ENCODE results near the gene SCN5A.

SCN5A gene

DNA sequence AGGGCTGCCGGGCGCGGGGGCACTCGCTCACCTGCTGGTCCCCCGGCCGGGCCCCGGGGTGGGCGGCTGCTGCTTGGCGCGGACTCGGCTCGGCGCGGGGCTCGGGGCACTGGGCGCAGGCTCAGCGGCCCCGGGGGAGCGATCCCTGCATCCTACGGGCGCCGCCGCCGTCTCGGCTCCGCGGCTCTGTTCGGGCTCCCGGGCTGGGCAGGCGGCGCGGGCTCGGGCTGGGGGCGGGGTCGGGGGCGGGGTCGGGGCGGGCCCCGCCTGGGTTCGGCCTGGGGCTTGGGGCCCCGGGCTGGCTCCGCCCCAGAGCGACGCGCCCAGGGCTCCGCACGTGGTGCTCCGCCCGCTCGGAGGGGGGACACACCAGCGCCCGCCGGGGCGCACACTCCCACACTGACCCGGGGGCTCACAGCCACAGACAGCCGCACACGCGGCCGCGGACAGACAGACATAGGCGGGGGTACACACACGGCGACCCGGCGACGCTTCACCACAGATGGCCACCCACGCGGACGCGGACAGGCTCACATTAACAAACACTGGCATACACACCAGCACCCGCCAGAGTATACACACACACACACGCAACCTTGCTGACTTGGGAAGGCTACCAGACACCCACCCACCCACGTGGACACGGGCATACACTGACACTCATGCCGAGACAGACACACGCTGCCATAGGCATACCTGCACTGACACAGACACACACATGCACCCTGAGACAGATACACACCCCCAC lies at the start of gene SCN5A:
Gene SCN5A, minus strand, starts transcription at position 188 of the 748 bp plus-strand sequence. CDS start 16,380 bp downstream, outside the sequence.
- no peak for DNase-seq (ENCODE audit: low read depth)

DNA sequence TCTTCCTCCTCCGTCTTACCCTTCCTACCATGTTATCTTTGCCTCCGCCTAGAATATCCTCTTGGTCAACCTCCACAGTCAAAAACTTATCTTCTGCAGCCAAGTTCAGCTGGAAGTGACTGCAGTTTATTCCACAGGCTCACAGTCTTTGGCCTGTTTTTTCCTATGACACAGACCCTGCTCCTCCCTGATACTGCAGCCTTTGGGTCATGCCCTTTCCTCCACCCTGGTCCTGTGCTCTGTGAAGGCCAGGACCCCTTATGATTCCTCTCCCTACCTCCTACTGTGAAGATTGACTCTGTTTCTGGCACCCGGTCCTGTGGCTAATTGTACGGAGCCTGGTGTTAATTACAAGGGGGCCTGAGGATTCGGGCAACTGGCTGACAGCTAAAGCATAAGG lies 49.3 kb upstream of the SCN5A start:
- no peak for DNase-seq (ENCODE audit: low read depth)

DNA sequence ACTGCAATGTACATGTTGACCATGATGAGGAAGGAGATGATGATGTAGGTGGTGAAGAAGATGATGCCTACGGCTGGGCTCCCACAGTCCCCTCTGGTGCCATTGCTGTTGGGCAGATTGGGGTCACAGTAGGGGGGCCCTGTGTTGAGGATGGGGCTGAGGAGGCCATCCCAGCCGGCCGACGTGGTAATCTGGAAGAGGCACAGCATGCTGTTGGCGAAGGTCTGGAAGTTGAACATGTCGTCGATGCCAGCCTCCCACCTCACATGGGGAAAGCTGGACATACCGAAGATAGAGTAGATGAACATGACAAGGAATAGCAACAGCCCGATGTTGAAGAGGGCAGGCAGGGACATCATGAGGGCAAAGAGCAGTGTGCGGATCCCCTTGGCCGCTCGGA lies 48.6 kb upstream of the SCN5A start:
- DNase-seq (ENCODE audit: low read depth), result no peak

DNA sequence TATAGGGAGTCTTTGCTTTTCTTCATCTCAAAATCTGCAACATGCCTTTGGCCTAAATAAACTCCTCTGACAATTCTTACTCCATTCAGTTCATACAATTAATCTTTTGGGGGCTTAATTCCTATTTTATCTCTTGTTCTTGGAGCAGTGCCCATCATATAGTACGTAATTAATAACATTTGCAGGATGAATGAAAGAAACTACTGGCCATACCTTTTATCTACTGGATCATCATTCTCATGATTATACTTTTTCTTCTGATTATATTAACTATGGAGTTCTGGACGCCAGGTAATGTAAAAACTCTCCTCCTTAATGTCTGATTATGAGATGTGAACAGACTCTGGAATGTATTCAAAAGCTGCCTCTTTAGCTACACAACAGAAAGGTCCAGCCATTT lies 46.5 kb upstream of the SCN5A start:
- DNase-seq (ENCODE audit: low read depth), result no peak

- no peak for DNase-seq (ENCODE audit: low read depth)
Observed at GRCh38 chr3:38690185-38690584, 40.7 kb upstream of the SCN5A start.

DNA sequence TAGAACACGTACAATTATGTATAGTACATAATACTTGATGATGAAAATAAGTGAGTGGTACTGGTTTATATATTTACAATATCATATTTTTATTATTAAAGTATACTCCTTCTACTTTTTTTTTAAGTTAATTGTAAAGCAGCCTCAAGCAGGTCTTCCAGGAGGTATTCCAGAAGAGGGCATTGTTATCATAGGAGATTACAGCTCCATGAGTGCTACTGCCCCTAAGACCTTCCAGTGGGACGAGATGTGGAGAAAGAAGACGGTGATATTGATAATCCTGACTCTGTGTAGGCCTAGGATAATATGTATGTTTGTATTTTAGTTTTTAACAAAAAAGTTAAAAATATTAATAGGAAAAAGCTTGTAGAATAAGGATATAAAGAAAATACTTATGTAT lies 40.3 kb upstream of the SCN5A start:
- no peak for DNase-seq (ENCODE audit: low read depth)

DNA sequence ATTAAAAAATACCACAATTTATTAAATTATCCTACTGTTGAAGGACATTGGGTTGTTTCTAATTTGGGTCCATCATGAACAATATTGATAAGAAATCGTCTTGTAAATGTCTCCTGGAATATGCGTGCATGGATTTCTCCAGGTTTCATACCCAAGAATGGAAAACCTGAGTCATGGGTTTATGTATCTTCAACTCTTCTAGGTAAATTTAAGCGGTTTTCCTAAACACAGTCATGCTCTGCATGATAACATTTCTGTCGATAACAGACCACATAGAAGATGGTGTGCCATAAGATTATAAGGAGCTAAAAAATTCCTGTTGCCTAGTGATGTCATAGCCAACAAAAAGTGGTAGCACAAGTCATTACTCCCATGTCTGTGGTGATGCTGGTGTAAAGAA lies 39.9 kb upstream of the SCN5A start:
- DNase-seq (ENCODE audit: low read depth), result no peak

GRCh38 chr3:38687321-38687720 lies 37.8 kb upstream of the SCN5A start:
- no peak for DNase-seq (ENCODE audit: low read depth)

DNA sequence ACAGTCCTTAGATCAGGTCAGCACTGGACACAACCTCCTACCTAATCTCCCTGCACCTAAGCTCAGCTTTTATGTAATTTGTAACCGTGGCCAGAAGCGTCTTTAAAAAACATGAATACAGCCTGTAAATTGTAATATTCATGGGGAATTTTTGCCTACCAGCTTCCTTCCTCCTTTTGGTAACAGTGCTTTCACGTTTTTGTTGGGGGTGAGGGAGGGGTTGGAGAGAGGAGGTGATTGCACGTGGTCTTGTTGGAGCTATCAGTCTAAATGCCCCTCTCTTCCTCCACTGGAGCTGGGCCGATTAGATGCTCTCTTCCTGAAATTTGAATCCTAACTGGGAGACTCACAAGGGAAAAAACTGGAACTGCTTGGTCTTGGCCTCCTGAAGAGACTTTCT lies 35.1 kb upstream of the SCN5A start:
- no peak for DNase-seq (ENCODE audit: low read depth)

DNA sequence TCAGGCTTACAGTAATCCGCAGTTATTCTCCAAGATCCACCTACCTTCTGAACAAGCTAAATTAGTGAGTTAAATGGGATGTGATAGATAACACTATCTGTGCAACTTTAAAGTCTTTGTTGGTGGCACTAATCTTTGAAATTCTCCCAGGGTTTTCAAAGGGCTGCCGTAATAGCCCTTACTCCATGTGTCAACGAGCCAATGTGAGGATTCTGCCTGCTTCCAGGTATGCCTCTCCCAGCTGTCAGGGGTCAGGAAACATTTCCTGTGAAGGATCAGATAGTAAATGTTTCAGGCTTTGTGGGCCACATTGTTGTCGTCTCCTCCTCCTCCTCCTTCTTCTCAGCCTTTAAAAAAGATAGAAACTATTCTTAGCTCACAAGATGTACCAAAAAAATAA lies 20.2 kb upstream of the SCN5A start:
- no peak for DNase-seq (ENCODE audit: low read depth)

- peak; percentile 8 for DNase-seq (ENCODE audit: low read depth)
Observed at GRCh38 chr3:38662544-38662943, 13.1 kb upstream of the SCN5A start.

GRCh38 chr3:38658841-38659240 lies 9.4 kb upstream of the SCN5A start:
- DNase-seq (ENCODE audit: low read depth), result no peak

DNA sequence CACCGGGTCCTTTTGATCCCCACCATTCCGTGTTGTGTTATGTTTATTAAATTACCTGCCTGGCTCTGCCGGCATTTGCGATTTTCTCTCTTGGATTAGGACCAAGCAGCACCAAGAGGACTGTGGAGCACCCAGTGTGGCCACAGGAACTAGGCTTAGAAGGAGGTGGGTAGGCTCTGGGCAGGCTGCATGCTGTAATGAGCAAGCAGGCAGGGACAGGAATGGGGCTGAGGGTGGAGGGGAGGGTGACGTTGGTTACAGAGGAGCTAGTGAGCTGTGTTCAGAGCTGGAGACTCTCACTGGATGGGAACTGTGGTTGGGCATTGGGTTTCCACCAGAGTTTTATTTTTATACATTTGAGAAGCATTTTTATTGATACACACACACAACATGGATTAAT lies 7.9 kb upstream of the SCN5A start:
- DNase-seq (ENCODE audit: low read depth), result no peak

DNA sequence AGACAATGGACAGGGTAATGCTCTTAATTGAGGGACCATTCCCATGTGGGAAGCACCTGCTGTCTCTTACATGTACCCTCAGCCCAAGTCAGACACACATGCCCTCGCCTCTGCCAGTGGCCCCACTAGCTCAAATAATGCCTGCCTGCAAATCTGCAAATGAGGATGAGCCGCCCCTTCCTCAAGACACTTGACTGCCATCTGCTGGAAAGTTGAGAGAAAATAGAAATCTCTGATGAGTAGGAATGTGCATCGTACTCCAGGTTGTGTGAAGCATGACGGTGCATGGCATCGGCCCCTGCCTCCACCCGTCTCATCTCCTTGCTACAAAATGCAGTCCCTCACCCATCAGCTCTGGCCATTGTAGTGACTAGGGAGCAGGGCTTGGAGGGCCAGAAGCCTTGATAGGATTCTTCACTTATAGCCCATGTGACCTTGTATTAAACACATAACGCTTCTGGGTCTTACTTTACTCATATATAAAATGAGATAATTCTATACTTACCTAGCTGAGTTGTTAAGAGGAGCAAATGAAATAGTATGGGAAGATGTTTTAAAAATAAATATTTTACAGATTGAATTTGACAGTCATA lies 6.3 kb upstream of the SCN5A start:
- DNase-seq (ENCODE audit: low read depth), result peak; percentile 11

DNA sequence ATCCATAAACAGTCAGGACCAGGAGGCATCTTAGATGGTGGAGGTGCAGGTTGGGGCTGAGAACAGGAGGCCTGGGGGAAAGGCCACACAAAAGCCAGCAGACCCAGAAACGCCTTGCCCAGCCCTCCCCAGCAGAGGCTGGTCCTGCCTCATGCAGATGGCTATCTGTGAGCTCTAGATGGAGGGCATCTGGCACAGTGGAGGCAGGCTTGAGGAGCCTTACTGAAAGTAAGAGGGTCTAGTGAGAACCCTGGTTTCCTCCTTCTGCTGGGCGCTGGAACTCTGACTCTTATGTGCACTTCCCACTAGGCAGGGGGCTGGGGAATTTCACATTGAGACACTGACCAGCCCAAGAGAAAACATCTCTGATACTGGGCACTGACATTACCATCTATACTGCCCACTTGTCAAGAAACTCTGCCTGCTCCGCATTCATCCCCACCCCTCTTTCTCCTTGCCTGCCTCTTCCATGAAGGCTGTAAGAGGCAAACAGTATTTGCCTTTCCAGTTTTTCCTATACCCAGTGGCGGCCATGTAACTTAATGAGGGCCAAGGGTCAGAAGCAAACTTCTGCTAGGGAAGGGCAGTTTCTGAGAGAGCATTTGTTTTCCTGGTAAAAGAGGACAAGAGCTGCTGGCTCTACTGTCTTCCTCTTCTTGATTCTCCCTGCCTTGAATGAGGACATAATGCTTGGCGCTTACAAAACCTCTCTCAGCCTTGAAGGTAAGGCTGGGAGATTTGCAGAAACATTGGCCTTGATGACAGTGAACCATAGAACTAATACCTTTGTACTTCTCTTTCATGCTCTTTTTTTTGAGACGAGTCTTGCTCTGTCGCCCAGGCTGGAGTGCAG lies 4.4 kb upstream of the SCN5A start:
- DNase-seq (ENCODE audit: low read depth), result no peak

DNA sequence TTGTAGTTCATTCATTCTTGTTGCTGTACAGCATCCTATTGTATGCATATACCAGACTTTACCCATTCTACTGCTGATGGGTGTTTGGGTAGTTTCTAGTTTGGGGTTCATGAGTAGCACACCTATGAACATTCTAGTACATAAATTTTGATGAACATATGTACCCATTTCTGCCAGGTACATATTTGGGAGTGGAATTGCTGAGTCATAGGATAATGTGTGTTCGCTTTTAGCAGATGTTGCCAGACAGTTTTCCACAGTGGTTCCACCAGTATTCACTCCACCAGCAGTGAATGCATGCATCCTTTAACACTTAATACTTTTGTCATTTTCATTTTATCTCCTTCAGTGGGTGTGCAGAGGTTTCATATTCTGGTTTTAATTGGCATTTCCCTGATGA lies 3.4 kb upstream of the SCN5A start:
- no peak for DNase-seq (ENCODE audit: low read depth)

GRCh38 chr3:38651153-38651789 lies 1.8 kb upstream of the SCN5A start:
- peak; percentile 15 for DNase-seq (ENCODE audit: low read depth)

- DNase-seq (ENCODE audit: low read depth), result no peak
Observed at GRCh38 chr3:38650248-38650951, 913 bp upstream of the SCN5A start.

DNA sequence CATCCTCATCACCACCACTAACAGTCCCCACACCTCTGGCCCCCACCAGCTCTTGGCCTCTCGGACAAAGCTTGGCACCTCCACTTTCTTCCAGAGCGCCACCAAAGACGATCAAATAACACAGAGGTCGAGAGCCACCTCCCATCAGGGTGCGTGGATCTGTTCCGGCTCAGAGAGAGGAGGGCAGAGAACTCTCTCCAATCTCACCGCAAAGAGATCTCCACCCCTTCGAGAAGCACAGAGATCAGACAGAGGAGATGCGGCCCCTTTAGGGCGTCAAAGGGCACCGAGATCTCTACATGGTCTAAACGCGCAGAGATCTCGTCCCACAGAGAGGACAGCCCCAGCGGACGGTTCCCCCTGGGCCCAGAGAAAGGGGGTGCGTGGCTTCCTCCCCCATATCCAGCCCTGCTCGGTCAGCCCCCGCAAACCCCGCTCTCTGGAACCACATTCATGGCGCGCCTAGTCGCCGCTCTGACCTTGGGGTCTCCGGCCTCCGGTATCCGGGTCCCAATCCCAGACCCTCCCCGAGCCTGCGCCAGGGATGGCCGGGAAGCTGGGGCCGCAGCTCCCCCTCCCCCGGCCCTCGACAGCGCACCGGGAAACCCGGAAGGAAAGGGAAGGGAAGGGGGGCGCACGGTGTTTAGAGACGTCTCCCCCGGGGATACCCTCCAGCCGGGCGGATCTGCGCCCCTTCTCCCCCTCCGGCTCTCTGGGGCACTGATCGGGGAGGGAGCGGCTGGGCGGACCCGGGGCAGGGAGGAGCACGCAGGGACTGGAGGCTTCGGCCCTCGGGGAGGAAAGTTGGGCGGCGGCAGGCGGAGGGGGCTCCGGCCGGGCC lies 608 bp downstream of the SCN5A start:
- no peak for DNase-seq (ENCODE audit: low read depth)

DNA sequence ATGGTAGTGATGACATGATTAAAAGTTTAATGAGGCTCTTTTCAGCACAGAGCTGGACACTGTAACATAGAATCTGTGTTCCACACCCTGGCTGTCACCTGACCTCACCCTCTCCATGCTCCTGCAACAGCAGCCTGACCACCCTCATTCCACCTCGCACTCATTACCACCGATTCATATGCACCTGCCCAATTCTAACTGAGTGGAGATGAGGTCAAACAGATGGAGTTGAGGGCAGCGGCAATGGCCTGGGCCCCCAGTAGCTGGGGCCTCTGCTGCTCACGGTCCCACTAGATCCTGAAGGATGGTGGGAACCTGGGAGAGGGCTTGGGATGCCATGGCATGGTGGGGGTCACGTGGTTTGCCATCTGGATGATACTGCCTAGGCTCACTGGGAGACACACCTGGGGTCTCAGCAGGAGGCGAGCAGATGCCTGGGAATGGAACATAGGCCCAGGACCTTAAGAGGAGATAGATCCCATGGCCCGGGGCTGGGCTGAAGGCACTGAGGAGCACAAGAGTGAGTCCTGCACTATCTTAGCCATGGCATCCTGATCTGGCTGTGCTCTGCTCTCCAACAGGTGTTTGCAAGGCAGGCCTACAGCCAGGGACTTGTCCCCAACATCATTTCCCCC lies 1.3 kb downstream of the SCN5A start:
- no peak for DNase-seq (ENCODE audit: low read depth)

Data from non-pigmented ciliary epithelial cell (primary cell).